ENCODE measurements around the gene JMJD7.

JMJD7 gene

DNA sequence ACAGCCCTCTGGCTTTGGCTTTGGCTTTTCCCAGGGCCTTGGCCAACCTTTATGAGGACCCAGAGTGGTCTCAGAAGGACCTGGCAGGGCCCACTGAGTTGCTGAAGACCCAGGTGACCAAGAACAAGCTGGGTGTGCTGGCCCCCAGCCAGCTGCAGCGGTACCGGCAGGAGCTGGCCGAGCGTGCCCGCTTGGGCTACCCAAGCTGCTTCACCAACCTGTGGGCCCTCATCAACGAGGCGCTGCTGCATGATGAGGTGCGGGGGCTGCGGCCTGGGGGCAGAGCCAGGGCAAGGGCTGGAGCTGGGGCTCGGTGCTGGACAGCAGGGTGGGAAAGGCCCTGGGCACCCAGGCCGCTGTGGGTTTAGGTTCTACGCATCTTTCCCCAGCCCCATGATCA lies 16.9 kb downstream of the JMJD7 start:
- no peak for DNase-seq (ENCODE audit: low spot score)

DNA sequence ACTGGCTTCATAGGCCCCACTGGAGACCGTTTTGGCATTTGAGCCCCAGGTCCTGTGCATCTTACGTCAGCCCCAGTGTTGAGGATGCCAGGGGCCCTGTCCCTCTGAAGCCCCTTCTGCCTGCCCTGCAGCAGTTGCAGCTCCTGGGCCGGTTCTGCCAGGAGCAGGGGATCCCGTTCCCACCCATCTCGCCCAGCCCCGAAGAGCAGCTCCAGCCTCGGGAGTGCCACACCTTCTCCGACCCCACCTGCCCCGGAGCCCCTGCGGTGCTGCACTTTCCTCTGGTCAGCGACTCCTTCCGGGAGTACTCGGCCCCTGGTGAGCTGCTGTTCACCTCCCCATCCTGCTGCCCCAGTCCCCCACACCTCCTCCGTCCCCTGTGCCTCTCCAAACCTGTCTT lies 19.3 kb downstream of the JMJD7 start:
- DNase-seq (ENCODE audit: low spot score), result no peak

DNA sequence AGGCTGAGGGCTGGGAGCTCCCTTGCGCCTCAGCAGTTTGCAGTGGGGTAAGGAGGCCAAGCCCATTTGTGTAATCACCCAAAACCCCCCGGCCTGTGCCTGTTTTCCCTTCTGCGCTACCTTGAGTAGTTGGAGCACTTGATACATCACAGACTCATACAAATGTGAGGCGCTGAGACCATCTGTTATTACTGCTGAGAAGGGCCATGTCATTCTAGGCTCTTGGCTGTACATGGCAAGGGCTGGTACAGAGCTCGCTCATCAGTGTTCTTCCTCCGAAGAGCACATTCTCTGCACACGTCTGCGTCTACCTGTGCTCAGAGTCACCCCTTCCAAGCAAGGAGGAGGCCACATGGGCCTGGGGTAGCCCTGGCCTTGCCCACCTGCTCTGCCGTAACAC lies 20.1 kb downstream of the JMJD7 start:
- DNase-seq (ENCODE audit: low spot score), result no peak

DNA sequence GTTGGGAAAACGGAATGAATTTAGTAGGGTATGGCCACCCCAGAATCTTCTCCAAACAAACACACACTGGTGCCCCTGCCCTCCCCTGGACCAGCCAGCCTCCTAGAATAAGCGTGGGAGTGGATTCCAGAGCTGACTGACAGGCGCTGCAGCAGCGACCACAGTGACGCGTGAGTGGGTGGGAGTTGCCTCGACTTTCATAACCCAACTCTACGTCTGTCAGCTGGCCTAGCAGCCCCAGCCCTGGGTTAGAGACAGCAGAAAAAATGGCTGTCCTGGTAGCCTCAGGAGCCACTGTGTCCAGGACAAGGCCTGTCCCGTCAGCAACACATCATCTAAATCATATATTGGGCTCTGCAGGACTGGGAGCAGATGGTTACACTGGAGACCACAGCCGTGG lies 20.7 kb downstream of the JMJD7 start:
- no peak for DNase-seq (ENCODE audit: low spot score)

DNA sequence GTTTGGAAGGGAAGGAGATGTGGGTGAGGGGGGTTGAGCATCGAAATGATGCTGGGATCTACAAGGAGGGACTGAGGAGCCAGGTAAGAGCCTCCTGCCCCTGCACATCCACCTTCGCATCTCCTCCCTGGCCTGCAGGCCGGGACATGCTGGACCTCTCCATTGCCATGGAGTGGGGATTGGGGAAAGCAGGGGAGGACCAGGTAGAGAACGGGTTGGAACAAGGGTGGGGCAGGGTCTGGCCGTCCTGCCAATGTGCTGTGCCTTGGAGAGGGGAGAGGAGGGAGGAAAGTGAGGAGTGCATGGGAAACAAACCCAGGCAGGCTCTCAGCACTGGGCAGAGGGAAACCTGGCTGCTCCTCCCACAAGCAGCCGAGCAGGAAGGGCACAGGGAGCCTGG lies 21.3 kb downstream of the JMJD7 start:
- DNase-seq (ENCODE audit: low spot score), result no peak

DNA sequence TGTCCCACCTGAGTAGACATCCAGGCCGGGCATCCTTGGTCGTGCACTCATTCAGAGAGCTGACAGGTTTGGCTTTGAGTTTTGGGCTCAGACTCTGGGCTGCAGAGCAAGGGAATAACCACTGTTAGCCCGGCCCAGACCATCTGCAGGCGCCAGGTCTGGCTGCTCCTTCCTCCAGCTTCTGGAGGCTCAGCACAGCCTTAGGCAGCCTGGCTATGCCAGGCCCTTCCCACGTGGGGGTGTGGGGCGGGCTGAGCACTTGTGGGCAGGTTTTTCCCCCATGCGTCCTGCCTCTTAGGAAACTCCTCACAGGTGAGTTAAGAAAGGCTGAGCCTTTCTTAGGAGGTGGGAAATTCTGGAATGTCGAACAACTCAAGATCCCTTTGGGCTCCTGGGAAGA lies 22.0 kb downstream of the JMJD7 start:
- DNase-seq (ENCODE audit: low spot score), result no peak

DNA sequence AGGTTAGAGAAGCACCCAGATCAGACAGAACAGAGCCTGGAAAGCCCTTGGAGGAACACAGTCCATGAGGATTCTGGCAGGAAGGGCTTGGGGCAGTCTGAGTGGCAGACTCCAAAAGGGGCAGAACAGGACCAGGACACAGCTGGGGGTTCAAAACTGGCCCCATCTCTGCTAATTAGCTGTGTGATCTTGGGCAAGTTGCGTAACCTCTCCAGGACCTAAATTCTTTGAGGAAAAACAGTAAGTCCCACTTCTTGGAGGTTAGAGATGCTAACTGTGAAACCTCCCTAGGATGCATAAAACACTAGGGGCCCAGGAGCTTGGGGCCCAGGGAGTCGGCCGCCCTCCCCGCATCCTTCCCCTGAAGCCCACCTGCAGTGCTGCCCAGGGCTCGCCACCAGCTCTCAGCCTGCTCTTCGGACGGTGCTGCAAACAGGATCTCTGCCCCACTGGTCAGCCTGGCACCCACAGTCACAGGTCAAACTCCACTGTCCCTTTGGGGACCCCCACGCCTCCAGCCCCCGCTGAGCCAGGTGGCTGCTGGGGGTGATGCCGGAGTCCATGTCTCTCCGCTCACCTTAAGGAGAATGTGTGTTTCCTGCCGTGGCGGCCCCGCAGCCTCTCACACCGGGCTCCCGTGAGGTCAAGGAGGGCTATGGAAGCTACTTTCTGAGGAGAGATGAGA lies 22.7 kb downstream of the JMJD7 start:
- DNase-seq (ENCODE audit: low spot score), result no peak

DNA sequence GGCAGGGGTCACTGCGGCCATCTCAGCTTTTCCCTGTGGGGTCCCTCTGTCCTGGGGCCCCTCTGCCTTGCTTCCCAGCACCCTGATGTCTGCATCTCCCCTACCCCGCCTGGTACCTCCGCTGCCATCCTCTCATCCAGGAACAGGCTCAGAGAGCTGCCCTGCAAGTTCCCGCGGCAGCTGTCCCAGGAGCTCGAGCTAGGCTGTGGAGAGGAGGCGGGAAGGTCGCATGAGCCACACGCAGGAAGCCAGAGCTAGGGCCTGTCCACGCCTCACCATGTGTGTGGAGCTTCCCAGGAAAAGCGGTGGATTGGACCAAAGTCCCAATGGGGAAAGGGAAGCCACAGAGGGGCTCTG lies 23.3 kb downstream of the JMJD7 start:
- DNase-seq (ENCODE audit: low spot score), result no peak

DNA sequence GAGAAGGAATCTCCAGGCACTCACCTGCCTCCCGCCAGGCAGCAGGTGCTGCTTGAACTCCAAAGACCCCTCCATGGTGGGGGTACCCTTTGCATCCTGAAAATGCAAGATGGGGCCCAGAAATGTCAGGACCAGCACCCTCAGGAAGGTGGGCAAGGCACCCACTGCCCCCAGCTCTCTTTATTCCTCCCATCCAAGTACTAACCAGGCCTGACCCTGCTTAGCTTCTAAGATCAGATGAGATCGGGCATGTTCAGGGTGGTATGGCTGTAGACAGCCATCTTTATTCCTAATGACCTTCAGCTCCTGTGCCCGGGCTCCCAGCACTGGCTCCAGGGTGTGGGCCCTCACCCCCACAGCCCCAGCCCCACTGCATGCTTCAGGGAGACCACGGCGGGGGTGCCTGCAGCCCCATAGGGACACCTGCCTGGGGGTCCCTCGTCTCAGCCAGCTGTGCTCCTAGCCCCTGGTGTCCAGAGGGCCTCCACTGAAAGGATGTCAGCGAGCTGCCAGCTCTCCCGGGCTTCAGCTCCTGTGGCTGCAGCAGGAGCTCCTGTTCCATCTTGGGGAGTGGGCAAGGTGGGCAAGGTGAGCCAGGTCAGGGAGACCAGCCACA lies 24.0 kb downstream of the JMJD7 start:
- DNase-seq (ENCODE audit: low spot score), result no peak

DNA sequence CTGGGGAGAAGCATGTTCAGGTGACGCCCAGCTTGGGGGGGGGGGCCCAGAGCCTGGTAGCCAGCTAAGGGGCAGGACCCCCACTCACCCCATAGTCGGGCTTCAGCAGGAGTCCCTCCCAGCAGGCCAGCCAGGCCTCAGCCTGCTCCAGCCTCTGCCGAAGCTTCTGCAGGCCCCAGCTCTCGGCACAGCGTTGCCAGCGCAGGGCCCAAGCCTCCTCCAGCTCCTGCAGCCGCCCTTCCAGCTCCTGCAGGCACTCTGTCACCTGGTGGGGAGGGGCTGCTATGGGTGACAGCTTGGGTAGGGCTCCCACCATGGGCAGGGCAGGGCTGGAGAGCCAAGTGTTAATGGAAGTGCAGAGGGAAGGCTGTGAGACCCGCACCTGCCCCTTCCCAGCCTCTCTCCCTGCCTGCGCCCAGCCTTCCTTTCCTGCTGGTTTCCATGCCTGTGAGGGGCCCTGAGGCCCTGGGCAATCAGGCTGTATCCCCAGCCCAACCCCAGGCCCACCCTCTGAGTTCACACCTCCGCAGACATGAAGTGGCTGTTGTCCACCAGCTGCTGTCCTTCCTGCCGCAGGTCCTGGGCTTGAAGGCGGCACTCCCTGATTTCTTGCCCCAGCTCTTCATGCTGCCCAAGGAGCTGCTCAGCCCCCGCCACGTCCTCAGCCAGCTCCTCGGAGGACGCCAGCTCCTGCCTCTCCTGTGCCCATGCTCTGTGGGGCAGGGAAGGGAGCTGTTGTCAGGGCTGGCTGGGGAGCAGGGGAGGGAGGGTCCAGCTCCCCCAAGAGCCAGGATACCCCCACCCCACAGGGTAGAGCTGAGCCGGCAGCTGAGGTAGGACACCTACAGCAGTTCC lies 25.1 kb downstream of the JMJD7 start:
- no peak for DNase-seq (ENCODE audit: low spot score)

DNA sequence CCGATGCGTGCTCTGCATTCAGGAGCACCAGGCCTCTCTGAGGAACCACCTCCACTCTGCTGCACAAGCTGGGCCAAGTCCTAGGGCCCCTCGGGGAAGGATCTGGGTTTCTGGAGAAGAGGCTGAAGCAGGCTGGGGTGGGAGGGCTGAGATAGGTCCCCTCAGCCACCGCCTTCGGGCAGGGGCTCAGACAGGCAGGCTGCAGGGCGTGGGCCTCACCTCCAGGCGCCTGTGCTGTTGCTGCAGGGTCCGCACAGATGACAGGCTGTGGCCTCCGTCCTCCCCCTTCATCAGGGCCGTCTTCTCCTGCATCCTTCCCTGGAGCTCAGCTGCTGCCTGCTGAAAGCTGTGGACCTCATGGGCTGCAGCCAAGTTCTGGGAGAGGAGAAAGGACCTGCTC lies 25.9 kb downstream of the JMJD7 start:
- no peak for DNase-seq (ENCODE audit: low spot score)

DNA sequence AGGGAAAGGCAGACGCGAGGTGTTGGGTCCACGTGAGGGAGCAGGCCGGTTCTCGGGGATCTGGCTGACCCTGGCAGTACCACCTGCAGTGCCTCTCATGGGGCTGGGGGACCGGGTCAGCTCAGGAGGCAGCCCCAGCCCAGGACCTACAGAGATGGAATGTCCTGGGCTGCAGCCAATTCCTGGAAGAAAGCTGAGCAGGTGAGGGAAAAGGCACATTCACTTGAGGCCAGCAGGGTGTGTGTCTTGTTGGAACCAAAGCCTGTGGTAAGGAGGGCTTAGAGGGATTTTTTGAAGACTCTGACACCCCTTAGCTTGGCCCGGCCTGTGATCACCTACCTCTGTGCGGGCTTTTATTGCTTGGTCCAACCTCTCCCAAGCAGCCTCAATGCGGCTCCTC lies 26.6 kb downstream of the JMJD7 start:
- DNase-seq (ENCODE audit: low spot score), result no peak

DNA sequence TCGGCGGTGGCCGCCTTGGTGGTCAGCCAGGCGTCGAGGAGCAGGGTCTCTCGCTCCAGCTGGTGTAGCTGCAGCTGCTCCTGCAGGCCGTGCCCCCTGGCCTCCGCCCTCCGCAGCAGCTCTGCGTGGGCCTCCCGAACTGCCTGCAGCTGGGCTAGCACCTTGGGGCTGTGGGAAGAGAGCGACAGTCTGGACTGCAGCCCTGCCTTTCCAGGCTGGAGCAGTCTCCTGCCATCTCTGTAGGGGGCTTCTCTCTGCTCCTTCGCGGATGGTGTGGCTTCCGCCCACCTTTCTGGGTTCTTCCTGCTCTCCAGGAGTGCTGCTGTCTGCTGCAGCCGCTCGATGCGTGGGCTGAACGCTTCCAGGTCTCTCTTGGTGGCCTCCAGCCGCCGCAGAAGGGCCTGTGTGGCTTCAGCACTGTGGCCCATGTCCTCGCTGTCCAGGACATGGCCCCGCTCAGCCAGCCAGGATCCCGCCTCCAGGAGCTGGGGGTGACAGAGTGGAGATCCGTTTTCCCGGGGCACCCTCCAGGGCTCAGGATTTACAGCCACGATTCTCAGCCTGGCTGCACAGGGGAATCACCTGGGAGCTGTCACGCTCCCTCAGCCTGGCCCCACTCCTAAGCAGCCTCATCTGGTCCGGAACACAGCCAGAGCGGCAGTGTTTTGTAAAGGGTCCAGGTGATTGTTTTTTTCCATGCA lies 27.5 kb downstream of the JMJD7 start:
- no peak for DNase-seq (ENCODE audit: low spot score)

DNA sequence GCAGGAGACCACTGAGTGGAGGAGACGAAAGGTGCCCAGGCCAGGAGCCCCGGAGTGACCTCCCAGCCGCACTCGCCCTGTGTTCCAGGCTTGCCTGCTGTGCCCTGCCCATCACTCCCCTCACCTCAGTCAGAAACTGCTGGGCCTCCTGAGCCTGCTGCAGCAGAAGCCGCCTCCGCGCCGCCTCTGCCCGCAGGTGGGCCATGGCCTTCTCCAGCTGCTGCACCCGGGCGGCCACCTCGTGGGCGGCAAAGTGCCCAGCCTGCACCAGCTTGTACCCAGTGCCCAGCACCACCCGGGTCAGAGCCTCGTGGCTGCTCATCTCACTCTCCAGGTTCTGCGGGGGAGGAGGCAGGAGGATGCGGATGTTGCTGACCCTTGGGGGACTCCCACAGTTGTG lies 28.4 kb downstream of the JMJD7 start:
- no peak for DNase-seq (ENCODE audit: low spot score)

DNA sequence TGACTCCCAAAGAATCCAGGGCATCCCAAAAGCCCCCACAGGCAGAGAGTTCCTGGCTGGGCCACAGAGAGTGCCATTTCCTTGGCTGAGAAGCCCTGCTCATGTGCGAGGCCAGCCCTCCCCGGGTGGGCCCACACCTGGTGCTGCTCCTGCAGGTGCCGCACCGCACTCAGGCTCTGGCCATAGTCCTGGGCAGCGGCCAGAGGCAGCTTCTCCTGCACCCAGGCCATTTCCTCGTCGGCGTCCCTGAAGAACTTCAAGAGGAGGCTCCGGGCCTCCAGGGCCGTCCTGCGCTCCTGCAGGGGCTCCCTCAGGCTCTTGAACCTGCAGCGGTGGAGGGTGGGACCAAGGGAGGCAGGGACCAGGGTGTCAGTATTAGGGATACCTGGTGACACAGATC lies 28.8 kb downstream of the JMJD7 start:
- DNase-seq (ENCODE audit: low spot score), result no peak

DNA sequence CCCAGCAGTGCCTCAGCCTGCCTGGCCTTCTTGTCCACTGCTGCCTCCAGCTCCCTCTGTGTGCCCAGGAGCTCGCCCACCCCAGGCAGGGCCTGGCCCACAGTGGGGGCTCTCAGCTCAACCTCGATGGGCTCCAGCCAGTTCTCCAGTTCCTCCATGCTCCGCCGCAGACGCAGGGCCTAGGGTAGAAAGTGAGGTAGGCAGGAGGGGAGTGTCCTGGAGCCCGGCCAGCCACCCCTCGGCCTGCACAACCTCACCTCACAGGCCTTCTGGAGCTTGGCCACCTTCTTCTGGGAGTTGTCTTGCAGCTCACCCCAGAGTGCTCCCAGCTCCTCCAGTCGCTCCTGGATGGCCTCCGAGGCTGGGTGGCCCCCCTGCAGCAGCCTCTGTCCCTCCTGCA lies 29.4 kb downstream of the JMJD7 start:
- DNase-seq (ENCODE audit: low spot score), result no peak

DNA sequence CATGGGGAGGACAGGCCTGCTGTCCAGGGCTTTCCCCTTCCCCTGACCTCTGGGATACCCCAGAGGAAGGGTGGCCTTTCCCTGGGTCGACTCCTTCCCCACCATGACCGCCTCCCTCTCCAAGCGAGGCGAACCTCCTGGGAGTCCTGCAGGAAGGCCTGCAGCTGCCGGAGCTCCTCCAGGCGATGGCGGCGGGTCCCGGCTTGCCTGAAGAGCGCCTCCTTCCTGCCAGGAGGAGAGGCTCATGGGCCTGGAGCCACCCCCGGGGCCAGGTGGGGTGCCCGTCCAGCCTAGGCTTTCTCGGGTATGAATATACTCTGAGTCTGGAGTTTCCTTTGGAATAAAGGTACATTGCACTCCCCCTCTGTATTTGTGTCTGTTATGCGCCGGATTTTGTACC lies 30.9 kb downstream of the JMJD7 start:
- DNase-seq (ENCODE audit: low spot score), result no peak

DNA sequence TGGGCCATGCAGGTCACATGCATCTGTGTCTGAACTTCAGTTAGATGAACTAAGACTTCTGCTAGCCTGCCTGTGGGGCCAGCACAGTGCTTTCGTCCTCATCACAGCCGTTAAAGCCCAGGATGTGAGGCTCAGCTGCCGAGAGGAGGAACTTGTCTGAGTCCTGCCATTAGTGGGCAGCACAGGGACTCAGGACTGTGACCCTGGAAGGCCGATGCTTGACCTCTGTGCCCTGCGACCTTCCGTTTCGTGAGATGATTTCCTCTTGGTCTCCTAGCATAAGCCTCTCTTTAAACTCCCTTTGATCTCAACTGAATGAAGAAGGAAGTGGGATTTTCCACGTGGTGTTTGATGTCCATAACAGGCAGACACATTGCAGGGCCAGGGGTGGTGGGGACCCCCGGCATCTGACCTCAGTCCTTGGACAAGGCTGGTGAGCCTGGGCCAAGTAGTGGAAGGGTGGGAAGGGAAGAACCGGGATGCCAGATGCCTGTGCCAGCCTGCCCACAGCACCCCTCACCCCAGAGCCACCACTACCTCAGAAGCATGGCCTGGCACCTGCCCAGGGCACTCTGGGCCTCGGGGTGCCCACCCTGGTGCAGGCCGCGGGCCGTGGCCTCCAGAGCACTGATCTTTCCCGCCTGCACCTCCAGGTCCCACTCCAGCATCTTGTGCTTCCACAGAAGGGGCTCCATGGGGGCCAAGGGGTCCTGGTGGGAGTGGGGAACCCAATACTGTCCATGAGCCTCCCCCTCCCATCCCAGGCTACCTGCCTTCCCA lies 32.3 kb downstream of the JMJD7 start:
- DNase-seq (ENCODE audit: low spot score), result no peak

DNA sequence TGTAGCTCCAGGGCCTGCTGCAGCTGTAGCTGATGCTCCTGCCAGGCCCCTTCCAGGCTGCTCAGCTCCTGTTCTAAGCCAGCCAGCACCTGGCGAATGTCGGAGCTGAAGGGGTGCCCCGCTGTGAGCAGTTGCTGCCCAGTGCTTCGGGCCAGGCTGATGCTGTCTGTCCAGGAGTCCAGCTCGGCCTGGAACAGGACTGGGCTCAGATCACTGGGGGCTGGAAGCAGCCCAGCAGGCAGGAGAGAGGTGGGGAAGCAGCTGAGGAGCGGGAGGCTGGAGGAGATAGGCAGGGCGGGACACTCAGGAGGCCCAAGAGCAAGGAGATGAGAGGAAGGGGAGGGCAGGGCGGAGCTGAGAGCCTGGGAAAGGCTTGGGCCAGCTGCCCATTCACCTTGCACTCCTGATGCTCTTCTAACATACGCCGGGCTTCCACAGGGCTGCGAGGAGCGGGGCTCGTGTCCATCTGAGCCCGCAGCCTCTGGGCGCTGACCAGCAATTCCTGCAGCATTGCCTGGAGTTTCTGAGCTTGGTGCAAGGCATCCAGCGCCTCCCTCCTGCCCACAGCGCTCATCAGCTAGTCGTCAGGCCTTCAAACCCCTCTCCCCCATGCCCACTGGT lies 34.0 kb downstream of the JMJD7 start:
- DNase-seq (ENCODE audit: low spot score), result no peak

DNA sequence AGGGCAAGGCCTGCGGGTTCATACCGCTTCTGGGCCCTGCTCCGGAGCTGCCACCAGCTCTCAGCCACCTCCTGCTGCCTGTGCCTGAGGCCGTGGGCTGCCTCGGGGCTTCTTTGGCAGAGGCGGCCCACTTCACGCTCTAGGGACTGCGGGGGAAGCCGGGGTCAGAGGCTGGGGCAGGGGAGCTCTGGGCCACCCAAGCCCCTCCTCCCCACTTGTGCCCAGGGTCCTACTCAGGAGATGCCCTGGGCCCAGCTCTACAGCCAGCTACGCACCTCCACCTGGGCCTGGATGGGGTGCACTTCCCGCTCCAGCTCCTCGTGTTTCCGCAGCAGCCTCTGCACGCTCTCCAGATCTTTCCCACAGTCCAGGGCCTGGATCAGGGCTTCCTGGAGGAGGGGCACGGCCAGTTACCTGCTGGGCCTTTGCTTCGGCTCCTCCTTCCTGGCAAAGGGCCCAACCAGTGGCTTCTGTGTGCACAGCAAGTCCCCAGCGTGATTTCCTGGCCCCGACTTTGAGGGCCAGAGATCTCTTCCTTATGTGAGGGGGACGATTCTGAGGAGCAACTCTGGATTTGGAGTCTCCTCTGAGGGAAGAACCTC lies 34.7 kb downstream of the JMJD7 start:
- DNase-seq (ENCODE audit: low spot score), result no peak

DNA sequence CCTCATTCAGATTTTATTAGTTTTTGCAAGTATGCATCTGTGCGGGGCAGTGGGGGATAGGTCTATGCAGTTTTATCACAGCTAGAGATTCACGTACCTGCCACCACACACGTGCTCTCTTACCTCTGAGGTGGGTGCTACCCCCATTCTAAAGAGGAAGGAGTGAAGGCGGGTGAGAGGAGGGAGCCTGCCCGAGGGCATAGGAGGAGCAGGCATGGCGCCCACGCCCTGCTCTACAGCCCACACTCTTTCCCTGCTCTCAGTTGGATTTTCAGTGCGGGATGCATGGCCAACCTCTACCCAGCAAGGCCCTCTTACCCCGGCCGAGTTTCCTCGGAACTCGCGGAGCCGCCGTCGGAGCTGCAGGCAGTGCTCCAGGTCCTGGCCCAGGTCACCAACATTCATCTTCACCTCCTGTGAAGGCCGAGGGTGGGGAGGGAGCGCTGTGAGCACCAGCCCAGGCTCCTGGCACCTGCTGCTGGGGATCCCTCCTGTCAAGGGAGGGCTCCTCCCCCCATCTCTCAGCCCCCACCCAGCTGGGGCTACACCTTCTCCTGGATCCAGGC lies 37.7 kb downstream of the JMJD7 start:
- no peak for DNase-seq (ENCODE audit: low spot score)
